Mesendoderm (in vitro differentiated cells): ENCODE results near the gene SECISBP2L.

ENCODE experiments used
- DNase-seq: peaks from one replicate; pipeline ENCODE4 v3.0.0; 2013
- H2AK5ac ChIP-seq: 2 replicates; pipeline ENCODE4 v1.6.1; 2013; ENCODE audit warnings: low read length, inconsistent platforms
- H2BK120ac ChIP-seq: 2 replicates; pipeline ENCODE4 v1.6.1; 2013; ENCODE audit warnings: low read depth, mild to moderate bottlenecking, low read length, moderate library complexity, mixed read lengths
- H2BK15ac ChIP-seq: replicated peaks from 2 replicates; pipeline ENCODE4 v1.6.1; 2013; ENCODE audit warnings: low read depth, mild to moderate bottlenecking, moderate library complexity
- H2BK5ac ChIP-seq: 2 replicates; pipeline ENCODE4 v1.6.1; 2013; ENCODE audit warnings: low read length, inconsistent platforms
- H3K18ac ChIP-seq: 2 replicates; pipeline ENCODE4 v1.6.1; 2013; ENCODE audit warnings: mild to moderate bottlenecking, low read length, mixed read lengths
- H3K23ac ChIP-seq: one replicate; pipeline ENCODE4 v1.6.1; 2013; ENCODE audit warnings: low read length
- H3K27ac ChIP-seq: 2 replicates; pipeline ENCODE4 v1.5.1; 2013; ENCODE audit warnings: low read depth, mild to moderate bottlenecking, inconsistent platforms, low read length, moderate library complexity
- H3K27me3 ChIP-seq: 2 replicates; pipeline ENCODE4 v1.6.1; 2013; ENCODE audit warnings: low read length, control low read depth, mild to moderate bottlenecking, inconsistent platforms; ENCODE audit not compliant: insufficient read depth, poor library complexity
- H3K36me3 ChIP-seq: 2 replicates; pipeline ENCODE4 v1.6.1; 2013; ENCODE audit warnings: low read length, inconsistent platforms; ENCODE audit not compliant: control insufficient read depth, insufficient read depth
- H3K4ac ChIP-seq: one replicate; pipeline ENCODE4 v1.6.1; 2013; ENCODE audit warnings: low read depth, mild to moderate bottlenecking, low read length, moderate library complexity
- H3K4me1 ChIP-seq: 2 replicates; pipeline ENCODE4 v1.6.1; 2013; ENCODE audit warnings: low read depth, low read length, inconsistent platforms; ENCODE audit not compliant: control insufficient read depth
- H3K4me2 ChIP-seq: 2 replicates; pipeline ENCODE4 v1.6.1; 2013; ENCODE audit warnings: low read length
- H3K4me3 ChIP-seq: 2 replicates; pipeline ENCODE4 v1.5.1; 2013; ENCODE audit warnings: mild to moderate bottlenecking, low read length
- H3K56ac ChIP-seq: one replicate; pipeline ENCODE4 v1.6.1; 2013; ENCODE audit warnings: low read length
- H3K79me1 ChIP-seq: 2 replicates; pipeline ENCODE4 v1.6.1; 2013; ENCODE audit warnings: low read length, inconsistent platforms
- H3K79me2 ChIP-seq: 2 replicates; pipeline ENCODE4 v1.6.1; 2013; ENCODE audit warnings: mild to moderate bottlenecking, low read length; ENCODE audit not compliant: control insufficient read depth, insufficient read depth
- H3K9ac ChIP-seq: 2 replicates; pipeline ENCODE4 v1.6.1; 2013; ENCODE audit warnings: low read length, inconsistent platforms
- H4K5ac ChIP-seq: one replicate; pipeline ENCODE4 v1.6.1; 2013; ENCODE audit warnings: low read length
- H4K8ac ChIP-seq: one replicate; pipeline ENCODE4 v1.6.1; 2013; ENCODE audit warnings: low read depth, mild to moderate bottlenecking, control low read depth, low read length, moderate library complexity
- WGBS: extraction: QIAGEN DNeasy Blood & Tissue Kit; methylation state at CpG from one replicate; pipeline ENCODE4 v1.1.7; 2013; ENCODE audit warnings: low lambda C conversion rate, missing lambda C conversion rate; ENCODE audit not compliant: insufficient coverage; ENCODE audit errors: extremely low coverage; 5-methylcytosine and 5-hydroxymethylcytosine counted together

SECISBP2L gene

DNA sequence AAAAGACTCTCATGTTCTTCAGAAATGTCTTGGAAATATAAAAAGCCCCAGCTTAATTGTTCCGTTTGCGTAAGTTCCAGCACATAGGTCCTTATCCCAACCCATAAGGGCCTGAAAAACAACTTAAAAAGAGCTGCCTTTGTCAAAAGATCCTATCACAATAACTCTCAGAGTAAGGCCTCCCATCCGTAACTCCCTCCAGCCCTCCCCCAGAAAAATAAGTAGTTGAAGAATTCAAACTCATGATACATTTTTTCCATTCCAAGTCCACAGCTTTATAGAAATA, 38.0 kb upstream of the SECISBP2L start:
- no peaks in the 10 kb centered on the region for H3K79me2 ChIP-seq
- H3K4me3 ChIP-seq: no peak overlapping the region
- H2BK120ac ChIP-seq: no peak overlapping the region
- no peak overlapping the region for H3K9ac ChIP-seq
- H2BK5ac ChIP-seq: no peak overlapping the region
- no peak overlapping the region for H3K4me2 ChIP-seq
- no peak overlapping the region for H3K56ac ChIP-seq
- no peak overlapping the region for H4K8ac ChIP-seq
- no peak overlapping the region for H3K4ac ChIP-seq
- H4K5ac ChIP-seq: no peak overlapping the region
- WGBS: no CpG with 5 or more reads among the region's 3 CpGs
- no peak overlapping the region for H3K27ac ChIP-seq
- no peak overlapping the region for H3K23ac ChIP-seq
- H3K79me1 ChIP-seq: no peaks in the 10 kb centered on the region
- no peak overlapping the region for H2BK15ac ChIP-seq
- no peak overlapping the region for H2AK5ac ChIP-seq
- H3K4me1 ChIP-seq: no peaks in the 10 kb centered on the region
- no peaks in the 10 kb centered on the region for H3K36me3 ChIP-seq
- DNase-seq: no peak
- no peaks in the 10 kb centered on the region for H3K27me3 ChIP-seq
- no peak overlapping the region for H3K18ac ChIP-seq

DNA sequence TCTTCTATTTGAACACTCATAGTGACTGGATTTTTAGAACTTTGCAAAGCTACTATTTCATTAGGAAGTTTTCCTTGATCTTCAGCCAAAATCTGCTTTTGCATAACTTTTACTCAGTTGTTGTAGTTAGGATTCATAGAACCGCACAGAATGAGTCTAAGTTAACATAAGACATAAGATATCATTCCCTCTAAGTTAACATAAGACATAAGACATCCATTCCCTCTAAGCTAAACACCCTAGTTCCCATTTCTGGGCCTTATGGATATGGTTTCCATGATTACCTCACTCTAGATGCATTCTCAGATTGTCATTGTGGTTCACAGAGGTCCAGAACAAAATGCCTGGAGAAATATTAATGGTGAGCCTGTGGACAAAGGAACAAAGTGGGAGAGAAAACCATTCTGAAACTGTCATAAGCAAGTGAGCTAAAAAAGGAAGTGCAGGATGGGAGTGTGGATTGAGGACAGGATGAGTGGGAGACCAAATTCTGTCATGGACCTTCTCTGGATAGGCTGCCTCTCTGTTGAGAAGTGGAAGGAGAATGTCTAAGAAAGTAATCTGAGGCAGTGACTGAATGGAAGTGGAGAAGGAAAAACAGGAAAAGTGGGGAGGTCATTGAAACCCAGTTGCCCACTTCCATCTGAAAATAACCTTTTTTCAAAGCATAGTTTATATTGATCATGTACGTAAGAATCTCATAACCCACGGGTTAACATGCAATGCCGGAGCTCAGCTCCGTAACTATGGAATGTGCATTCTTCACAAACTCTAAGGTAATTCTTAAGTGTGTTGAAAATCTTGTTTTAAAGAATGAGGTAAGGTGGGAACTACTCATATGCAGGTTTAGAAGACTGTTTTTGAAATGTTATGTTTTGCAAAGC, 37.4 kb upstream of the SECISBP2L start:
- DNase-seq: no peak
- Histone ChIP-seq H2AK5ac (no peak overlapping the region), H3K23ac (no peak overlapping the region), H3K79me1 (no peaks in the 10 kb centered on the region), H4K5ac (no peak overlapping the region), H3K56ac (no peak overlapping the region), H3K27me3 (no peaks in the 10 kb centered on the region), H2BK120ac (no peak overlapping the region), H4K8ac (no peak overlapping the region), H2BK5ac (no peak overlapping the region), H3K4me3 (no peak overlapping the region), H3K4me1 (no peaks in the 10 kb centered on the region), H3K18ac (no peak overlapping the region), H2BK15ac (no peak overlapping the region), H3K4me2 (no peak overlapping the region), H3K9ac (no peak overlapping the region), H3K36me3 (no peaks in the 10 kb centered on the region), H3K27ac (no peak overlapping the region), H3K4ac (no peak overlapping the region), H3K79me2 (no peaks in the 10 kb centered on the region)
- no CpG with 5 or more reads among the region's 5 CpGs for WGBS

DNA sequence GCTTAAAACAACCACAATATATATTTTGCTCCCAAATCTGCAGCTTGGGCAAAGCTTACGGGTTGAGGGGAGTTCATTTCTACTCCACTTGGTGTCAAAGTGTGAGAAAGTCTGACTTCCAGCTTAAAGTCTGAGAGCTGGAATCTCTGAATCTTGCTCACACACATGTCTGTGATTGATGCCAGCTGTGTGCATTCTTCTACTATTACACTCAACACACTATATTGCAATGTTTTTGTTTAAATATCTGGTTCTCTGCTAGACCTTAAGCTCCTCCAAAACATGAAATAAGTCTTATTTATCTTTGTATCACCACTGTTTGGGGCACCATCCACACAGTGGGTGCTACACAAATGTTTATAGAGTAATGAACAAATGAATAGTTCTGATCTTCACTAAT, 36.7 kb upstream of the SECISBP2L start:
- H2BK5ac ChIP-seq: no peak overlapping the region
- H3K4ac ChIP-seq: no peak overlapping the region
- no peak overlapping the region for H3K18ac ChIP-seq
- no peaks in the 10 kb centered on the region for H3K79me1 ChIP-seq
- H2BK15ac ChIP-seq: no peak overlapping the region
- WGBS: no CpG with 5 or more reads among the region's 1 CpG
- H3K27me3 ChIP-seq: no peaks in the 10 kb centered on the region
- no peak overlapping the region for H3K4me3 ChIP-seq
- H4K8ac ChIP-seq: no peak overlapping the region
- no peaks in the 10 kb centered on the region for H3K36me3 ChIP-seq
- H3K9ac ChIP-seq: no peak overlapping the region
- H3K4me1 ChIP-seq: no peaks in the 10 kb centered on the region
- no peak overlapping the region for H3K27ac ChIP-seq
- no peaks in the 10 kb centered on the region for H3K79me2 ChIP-seq
- H3K56ac ChIP-seq: no peak overlapping the region
- no peak overlapping the region for H4K5ac ChIP-seq
- no peak overlapping the region for H2AK5ac ChIP-seq
- DNase-seq: no peak
- no peak overlapping the region for H3K23ac ChIP-seq
- no peak overlapping the region for H3K4me2 ChIP-seq
- H2BK120ac ChIP-seq: no peak overlapping the region

DNA sequence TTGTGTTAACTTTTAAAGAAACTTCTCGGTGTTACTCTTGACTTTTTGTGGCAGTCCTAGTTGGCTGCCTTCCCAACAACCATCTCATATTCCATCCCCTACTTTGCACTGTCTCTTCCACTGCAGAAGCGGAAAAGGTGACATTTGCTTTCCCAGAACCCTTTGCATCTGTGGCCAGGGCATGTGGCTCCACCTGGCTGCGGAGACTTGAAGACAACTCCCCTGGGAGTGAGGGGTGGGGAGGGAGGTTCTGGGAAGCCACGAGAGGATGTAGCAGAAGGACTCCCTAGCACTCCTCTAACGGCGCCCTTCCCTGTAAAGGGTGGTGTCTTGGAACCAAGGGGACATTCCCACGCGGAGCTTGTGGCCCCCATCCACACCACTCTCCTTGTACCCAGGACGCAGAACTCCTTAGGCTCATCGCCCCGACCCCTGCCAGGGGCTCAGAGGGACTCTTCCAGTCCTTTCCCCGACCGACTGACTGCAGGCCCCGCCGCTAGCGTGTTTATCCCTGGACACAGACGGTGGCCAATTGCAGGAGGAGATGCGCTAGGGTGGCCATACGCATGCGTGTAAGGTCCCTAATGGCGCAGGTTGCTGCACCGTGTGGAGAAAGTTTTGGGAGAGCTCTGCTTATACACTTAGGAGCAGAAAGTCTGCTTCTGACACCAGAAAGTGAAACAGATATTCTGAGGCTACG, 33.2 kb upstream of the SECISBP2L start:
- peak; percentile 50 for DNase-seq
- H2BK15ac ChIP-seq: no peak overlapping the region
- H3K4ac ChIP-seq: no peak overlapping the region
- no peak overlapping the region for H3K9ac ChIP-seq
- no peak overlapping the region for H3K23ac ChIP-seq
- no peak overlapping the region for H4K5ac ChIP-seq
- H3K27me3 ChIP-seq: no peaks in the 10 kb centered on the region
- no peak overlapping the region for H3K27ac ChIP-seq
- H4K8ac ChIP-seq: no peak overlapping the region
- no peak overlapping the region for H2BK120ac ChIP-seq
- no peak overlapping the region for H2BK5ac ChIP-seq
- no peaks in the 10 kb centered on the region for H3K79me2 ChIP-seq
- no peak overlapping the region for H3K4me2 ChIP-seq
- no peak overlapping the region for H2AK5ac ChIP-seq
- H3K56ac ChIP-seq: no peak overlapping the region
- H3K18ac ChIP-seq: no peak overlapping the region
- no peaks in the 10 kb centered on the region for H3K79me1 ChIP-seq
- no peaks in the 10 kb centered on the region for H3K4me1 ChIP-seq
- no peaks in the 10 kb centered on the region for H3K36me3 ChIP-seq
- no peak overlapping the region for H3K4me3 ChIP-seq
- WGBS: no CpG with 5 or more reads among the region's 23 CpGs

DNA sequence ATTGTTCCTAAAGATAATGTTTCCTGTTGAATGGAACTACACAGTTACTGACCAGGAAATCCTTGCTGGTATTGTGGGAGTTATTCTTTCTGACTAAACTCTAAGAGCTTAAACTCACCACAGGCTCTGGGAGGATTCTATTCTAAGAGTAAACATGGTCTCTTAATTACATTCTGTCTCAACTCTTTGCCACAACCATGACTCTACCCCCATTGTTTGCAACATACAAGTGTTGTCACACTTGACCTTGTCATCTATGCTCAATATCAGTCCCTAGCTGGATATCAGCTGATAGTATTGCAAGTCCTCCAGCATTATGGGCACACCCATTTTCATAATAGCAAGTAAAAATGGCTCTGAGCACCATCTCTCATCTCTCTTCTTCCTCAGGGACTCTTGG, 29.6 kb upstream of the SECISBP2L start:
- H3K27me3 ChIP-seq: no peaks in the 10 kb centered on the region
- no peak overlapping the region for H3K4ac ChIP-seq
- H3K79me2 ChIP-seq: no peaks in the 10 kb centered on the region
- no peak overlapping the region for H3K9ac ChIP-seq
- no peak overlapping the region for H2BK120ac ChIP-seq
- H4K8ac ChIP-seq: no peak overlapping the region
- H3K4me2 ChIP-seq: no peak overlapping the region
- no peak overlapping the region for H2BK15ac ChIP-seq
- DNase-seq: no peak
- H2AK5ac ChIP-seq: no peak overlapping the region
- no peaks in the 10 kb centered on the region for H3K79me1 ChIP-seq
- H3K23ac ChIP-seq: no peak overlapping the region
- no peaks in the 10 kb centered on the region for H3K4me1 ChIP-seq
- no peak overlapping the region for H3K18ac ChIP-seq
- H2BK5ac ChIP-seq: no peak overlapping the region
- no peak overlapping the region for H3K27ac ChIP-seq
- no peaks in the 10 kb centered on the region for H3K36me3 ChIP-seq
- no peak overlapping the region for H3K56ac ChIP-seq
- no peak overlapping the region for H4K5ac ChIP-seq
- H3K4me3 ChIP-seq: no peak overlapping the region
